Measurements from ENCODE around the gene RMND5B.

DNA sequence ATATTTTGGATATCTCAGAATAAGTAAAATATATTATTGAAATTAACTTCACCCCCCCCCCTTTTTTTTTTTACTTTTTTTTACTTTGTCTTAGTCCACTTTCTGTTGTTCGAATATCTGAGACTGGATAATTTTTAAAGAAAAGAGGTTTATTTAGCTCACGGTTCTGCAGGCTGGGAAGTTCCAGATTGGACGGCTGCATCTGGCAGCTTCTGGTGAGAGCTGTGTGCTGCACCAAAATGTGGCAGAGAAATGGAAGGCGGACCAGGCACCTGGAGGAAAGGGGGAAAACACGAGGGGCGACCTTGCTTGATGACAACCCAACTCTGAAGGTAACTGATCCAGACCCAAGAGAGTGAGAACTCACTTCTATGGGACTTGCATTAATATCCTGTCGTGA is 62.0 kb downstream of the RMND5B start:
- TF ChIP-seq, protein P1, sequence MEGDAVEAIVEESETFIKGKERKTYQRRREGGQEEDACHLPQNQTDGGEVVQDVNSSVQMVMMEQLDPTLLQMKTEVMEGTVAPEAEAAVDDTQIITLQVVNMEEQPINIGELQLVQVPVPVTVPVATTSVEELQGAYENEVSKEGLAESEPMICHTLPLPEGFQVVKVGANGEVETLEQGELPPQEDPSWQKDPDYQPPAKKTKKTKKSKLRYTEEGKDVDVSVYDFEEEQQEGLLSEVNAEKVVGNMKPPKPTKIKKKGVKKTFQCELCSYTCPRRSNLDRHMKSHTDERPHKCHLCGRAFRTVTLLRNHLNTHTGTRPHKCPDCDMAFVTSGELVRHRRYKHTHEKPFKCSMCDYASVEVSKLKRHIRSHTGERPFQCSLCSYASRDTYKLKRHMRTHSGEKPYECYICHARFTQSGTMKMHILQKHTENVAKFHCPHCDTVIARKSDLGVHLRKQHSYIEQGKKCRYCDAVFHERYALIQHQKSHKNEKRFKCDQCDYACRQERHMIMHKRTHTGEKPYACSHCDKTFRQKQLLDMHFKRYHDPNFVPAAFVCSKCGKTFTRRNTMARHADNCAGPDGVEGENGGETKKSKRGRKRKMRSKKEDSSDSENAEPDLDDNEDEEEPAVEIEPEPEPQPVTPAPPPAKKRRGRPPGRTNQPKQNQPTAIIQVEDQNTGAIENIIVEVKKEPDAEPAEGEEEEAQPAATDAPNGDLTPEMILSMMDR (IDR thresholded peaks at IDR 0.05; ENCODE audit: low read depth, low read length, missing input control) = no peak
- TF ChIP-seq, protein P2, sequence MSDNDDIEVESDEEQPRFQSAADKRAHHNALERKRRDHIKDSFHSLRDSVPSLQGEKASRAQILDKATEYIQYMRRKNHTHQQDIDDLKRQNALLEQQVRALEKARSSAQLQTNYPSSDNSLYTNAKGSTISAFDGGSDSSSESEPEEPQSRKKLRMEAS (IDR thresholded peaks at IDR 0.05) = no peak
- TF ChIP-seq, protein P3, sequence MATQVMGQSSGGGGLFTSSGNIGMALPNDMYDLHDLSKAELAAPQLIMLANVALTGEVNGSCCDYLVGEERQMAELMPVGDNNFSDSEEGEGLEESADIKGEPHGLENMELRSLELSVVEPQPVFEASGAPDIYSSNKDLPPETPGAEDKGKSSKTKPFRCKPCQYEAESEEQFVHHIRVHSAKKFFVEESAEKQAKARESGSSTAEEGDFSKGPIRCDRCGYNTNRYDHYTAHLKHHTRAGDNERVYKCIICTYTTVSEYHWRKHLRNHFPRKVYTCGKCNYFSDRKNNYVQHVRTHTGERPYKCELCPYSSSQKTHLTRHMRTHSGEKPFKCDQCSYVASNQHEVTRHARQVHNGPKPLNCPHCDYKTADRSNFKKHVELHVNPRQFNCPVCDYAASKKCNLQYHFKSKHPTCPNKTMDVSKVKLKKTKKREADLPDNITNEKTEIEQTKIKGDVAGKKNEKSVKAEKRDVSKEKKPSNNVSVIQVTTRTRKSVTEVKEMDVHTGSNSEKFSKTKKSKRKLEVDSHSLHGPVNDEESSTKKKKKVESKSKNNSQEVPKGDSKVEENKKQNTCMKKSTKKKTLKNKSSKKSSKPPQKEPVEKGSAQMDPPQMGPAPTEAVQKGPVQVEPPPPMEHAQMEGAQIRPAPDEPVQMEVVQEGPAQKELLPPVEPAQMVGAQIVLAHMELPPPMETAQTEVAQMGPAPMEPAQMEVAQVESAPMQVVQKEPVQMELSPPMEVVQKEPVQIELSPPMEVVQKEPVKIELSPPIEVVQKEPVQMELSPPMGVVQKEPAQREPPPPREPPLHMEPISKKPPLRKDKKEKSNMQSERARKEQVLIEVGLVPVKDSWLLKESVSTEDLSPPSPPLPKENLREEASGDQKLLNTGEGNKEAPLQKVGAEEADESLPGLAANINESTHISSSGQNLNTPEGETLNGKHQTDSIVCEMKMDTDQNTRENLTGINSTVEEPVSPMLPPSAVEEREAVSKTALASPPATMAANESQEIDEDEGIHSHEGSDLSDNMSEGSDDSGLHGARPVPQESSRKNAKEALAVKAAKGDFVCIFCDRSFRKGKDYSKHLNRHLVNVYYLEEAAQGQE (IDR thresholded peaks at IDR 0.05) = no peak
- TF ChIP-seq FOXA1 (IDR thresholded peaks at IDR 0.05) = no peak
- TF ChIP-seq HNF4A (conservative IDR thresholded peaks at IDR 0.05) = no peak
- no peak for TF ChIP-seq SP1 (IDR thresholded peaks at IDR 0.05)
- no peak for TF ChIP-seq GABPA (IDR thresholded peaks at IDR 0.05 in 1 of 2, conservative IDR thresholded peaks at IDR 0.05 in 1 of 2)
- no peak for TF ChIP-seq YY1 (IDR thresholded peaks at IDR 0.05)
- TF ChIP-seq, protein P4, sequence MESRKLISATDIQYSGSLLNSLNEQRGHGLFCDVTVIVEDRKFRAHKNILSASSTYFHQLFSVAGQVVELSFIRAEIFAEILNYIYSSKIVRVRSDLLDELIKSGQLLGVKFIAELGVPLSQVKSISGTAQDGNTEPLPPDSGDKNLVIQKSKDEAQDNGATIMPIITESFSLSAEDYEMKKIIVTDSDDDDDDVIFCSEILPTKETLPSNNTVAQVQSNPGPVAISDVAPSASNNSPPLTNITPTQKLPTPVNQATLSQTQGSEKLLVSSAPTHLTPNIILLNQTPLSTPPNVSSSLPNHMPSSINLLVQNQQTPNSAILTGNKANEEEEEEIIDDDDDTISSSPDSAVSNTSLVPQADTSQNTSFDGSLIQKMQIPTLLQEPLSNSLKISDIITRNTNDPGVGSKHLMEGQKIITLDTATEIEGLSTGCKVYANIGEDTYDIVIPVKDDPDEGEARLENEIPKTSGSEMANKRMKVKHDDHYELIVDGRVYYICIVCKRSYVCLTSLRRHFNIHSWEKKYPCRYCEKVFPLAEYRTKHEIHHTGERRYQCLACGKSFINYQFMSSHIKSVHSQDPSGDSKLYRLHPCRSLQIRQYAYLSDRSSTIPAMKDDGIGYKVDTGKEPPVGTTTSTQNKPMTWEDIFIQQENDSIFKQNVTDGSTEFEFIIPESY (IDR thresholded peaks at IDR 0.05) = no peak
- TF ChIP-seq, protein P5, sequence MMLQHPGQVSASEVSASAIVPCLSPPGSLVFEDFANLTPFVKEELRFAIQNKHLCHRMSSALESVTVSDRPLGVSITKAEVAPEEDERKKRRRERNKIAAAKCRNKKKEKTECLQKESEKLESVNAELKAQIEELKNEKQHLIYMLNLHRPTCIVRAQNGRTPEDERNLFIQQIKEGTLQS (IDR thresholded peaks at IDR 0.05) = no peak
- no peak for TF ChIP-seq HNF4G (IDR thresholded peaks at IDR 0.05)
- no peak for TF ChIP-seq RXRA (IDR thresholded peaks at IDR 0.05)
- TF ChIP-seq TAF1 (conservative IDR thresholded peaks at IDR 0.05) = no peak

Data from liver (tissue), 3 donors.